Peyer's patch (tissue), 4 donors: ENCODE data around the gene LEFTY2. TPM values are rescaled to one million over a fixed set of nuclear protein-coding genes. Genes with fewer than 3 reads are reported as not detected.
"Not testable (repeated sequence)": the region's sequence is repeated elsewhere in the genome, so short reads cannot be mapped to it uniquely, and the experiment has no call there.

ENCODE experiments used
- DNase-seq, 3 donors: peaks; one replicate each; pipeline ENCODE4 v3.0.0-alpha.2; 2017 to 2019
- H3K27ac ChIP-seq, 4 donors: fragments of 200-600 bp; sonication (generic); one replicate each; pipeline ENCODE4 v1.5.1; 2016 to 2019
- H3K27me3 ChIP-seq, 2 donors: fragments of 200-600 bp; sonication (generic); one replicate each; pipeline ENCODE4 v1.5.1; 2019
- H3K36me3 ChIP-seq, 3 donors: fragments of 200-600 bp; sonication (generic); one replicate each; pipeline ENCODE4 v1.5.1; 2016 to 2019
- H3K4me1 ChIP-seq, 4 donors: fragments of 200-600 bp; sonication (generic); one replicate each; pipeline ENCODE4 v1.5.1; 2016 to 2019
- H3K4me3 ChIP-seq, 4 donors: fragments of 200-600 bp; sonication (generic); 1 replicate in 3 of 4; 2 replicates in 1 of 4; pipeline ENCODE4 v1.5.1; 2016 to 2019; ENCODE audit warnings: mild to moderate bottlenecking in 1 of 4
- H3K9me3 ChIP-seq, 4 donors: fragments of 200-600 bp; sonication (generic); one replicate each; pipeline ENCODE4 v1.5.1; 2016 to 2019; ENCODE audit warnings: mild to moderate bottlenecking in 1 of 4
- CTCF ChIP-seq, 6 experiments: fragments of 450-650 bp in 4 of 6; fragments of 200-600 bp in 2 of 6; sonication (generic) in 1 of 6; IDR thresholded peaks; one replicate each; pipeline ENCODE4 v1.5.1; 2017 to 2019; ENCODE audit warnings: antibody characterized with exemption in 6 of 6, mild to moderate bottlenecking in 3 of 6, moderate library complexity in 1 of 6
- POLR2A ChIP-seq, 2 donors: fragments of 450-650 bp; IDR thresholded peaks; one replicate each; pipeline ENCODE4 v1.5.1; 2017; ENCODE audit warnings: antibody characterized with exemption in 2 of 2, mild to moderate bottlenecking in 2 of 2, moderate library complexity in 2 of 2
- total RNA-seq, 4 donors: library from RNA; depleted of rRNA; stranded (reverse); fragments of >200 nt; gene quantifications; one replicate each; pipeline ENCODE4 v1.1.0, GENCODE V29; 2016

LEFTY2 gene
- total RNA-seq, 4 donors from 2014 or later: not detected

GRCh38 chr1:225934711-225935110 lies 6.3 kb downstream of the LEFTY2 start:
- Histone ChIP-seq H3K27ac (no peak overlapping the region), H3K36me3 (no peaks in the 10 kb centered on the region), H3K4me1 (no peaks in the 10 kb centered on the region), H3K9me3 (no peaks in the 10 kb centered on the region), H3K27me3 (no peaks in the 10 kb centered on the region), H3K4me3 (no peak overlapping the region)
- TF ChIP-seq CTCF (IDR thresholded peaks at IDR 0.05) (no peak), POLR2A (IDR thresholded peaks at IDR 0.05) (no peak)
- DNase-seq: no peak

- Histone ChIP-seq H3K9me3 (no peaks in the 10 kb centered on the region), H3K4me1 (no peaks in the 10 kb centered on the region), H3K36me3 (no peaks in the 10 kb centered on the region), H3K4me3 (no peak overlapping the region), H3K27me3 (no peaks in the 10 kb centered on the region), H3K27ac (no peak overlapping the region)
- DNase-seq: no peak
- TF ChIP-seq CTCF (IDR thresholded peaks at IDR 0.05) (no peak), POLR2A (IDR thresholded peaks at IDR 0.05) (no peak)
Measured at GRCh38 chr1:225933072-225933471, 7.9 kb downstream of the LEFTY2 start.

GRCh38 chr1:225931270-225932136 lies 9.5 kb downstream of the LEFTY2 start:
- H3K4me1 ChIP-seq: no peaks in the 10 kb centered on the region
- no peak overlapping the region for H3K27ac ChIP-seq
- TF ChIP-seq POLR2A (IDR thresholded peaks at IDR 0.05) (no peak), CTCF (IDR thresholded peaks at IDR 0.05) (no peak)
- H3K4me3 ChIP-seq: no peak overlapping the region
- H3K9me3 ChIP-seq: no peaks in the 10 kb centered on the region
- no peak for DNase-seq
- H3K27me3 ChIP-seq: no peaks in the 10 kb centered on the region
- H3K36me3 ChIP-seq: no peaks in the 10 kb centered on the region

- no peak for DNase-seq
Measured at GRCh38 chr1:225930566-225930965, 10.5 kb downstream of the LEFTY2 start.

GRCh38 chr1:225929462-225929861 lies 11.6 kb downstream of the LEFTY2 start:
- H3K36me3 ChIP-seq, H3K4me3 ChIP-seq, H3K27ac ChIP-seq, DNase-seq, H3K4me1 ChIP-seq, H3K9me3 ChIP-seq, H3K27me3 ChIP-seq: not testable (repeated sequence)

More at GRCh38 chr1:225930566-225930965, 10.5 kb downstream of the LEFTY2 start:
- Histone ChIP-seq H3K27ac (no peak overlapping the region), H3K9me3 (no peaks in the 10 kb centered on the region), H3K27me3 (no peaks in the 10 kb centered on the region), H3K4me1 (no peaks in the 10 kb centered on the region), H3K4me3 (no peak overlapping the region), H3K36me3 (no peaks in the 10 kb centered on the region)
- no peak for TF ChIP-seq CTCF (IDR thresholded peaks at IDR 0.05)
- TF ChIP-seq POLR2A (IDR thresholded peaks at IDR 0.05): no peak
